Left lung (tissue), 14 donors: ENCODE results near the gene GAGE12D. TPM values are rescaled to one million over a fixed set of nuclear protein-coding genes. Genes with fewer than 3 reads are reported as not detected.
"Not testable (repeated sequence)": the region's sequence is repeated elsewhere in the genome, so short reads cannot be mapped to it uniquely, and the experiment has no call there.

Experiments
- ATAC-seq: fragments of 200-7000 bp; cut with Tn5 transposase; one replicate; pipeline ENCODE4 v1.9.1; 2020; ENCODE audit warnings: moderate library complexity
- DNase-seq, 4 donors: peaks; one replicate each; pipeline ENCODE4 v3.0.0-alpha.2; 2013 to 2020
- H3K27ac ChIP-seq, 2 donors: fragments of 200-600 bp; sonication (generic) in 1 of 2; one replicate each; pipeline versions ENCODE4 v1.5.0 to v1.8.0; 2020 to 2021
- H3K27me3 ChIP-seq, 2 donors: fragments of 200-600 bp; sonication (generic) in 1 of 2; one replicate each; pipeline versions ENCODE4 v1.5.0 to v1.8.0; 2020 to 2021
- H3K36me3 ChIP-seq, 2 donors: fragments of 200-600 bp; sonication (generic) in 1 of 2; one replicate each; pipeline versions ENCODE4 v1.5.0 to v1.8.0; 2020 to 2021
- H3K4me1 ChIP-seq, 2 donors: fragments of 200-600 bp; one replicate each; pipeline ENCODE4 v1.8.0; 2021
- H3K4me3 ChIP-seq, 2 donors: fragments of 200-600 bp; sonication (generic) in 1 of 2; one replicate each; pipeline versions ENCODE4 v1.5.0 to v1.8.0; 2020 to 2021; ENCODE audit warnings: mild to moderate bottlenecking in 1 of 2
- H3K9me3 ChIP-seq, 2 donors: fragments of 200-600 bp; sonication (generic) in 1 of 2; one replicate each; pipeline versions ENCODE4 v1.5.0 to v1.8.0; 2020 to 2021
- intact Hi-C, 2 donors: fragments of 100-400 bp; cut with DNase I; formaldehyde crosslinking; loops; one replicate each; pipeline versions ENCODE4 v1.11.2 to v1.14.2; 2022
- long read RNA-seq, 12 donors: library from polyadenylated mRNA in 2 of 12; unstranded in 2 of 12; transcript quantifications; one replicate each; pipeline ENCODE4 v2.0.0 and lab custom pipeline, GENCODE V29; 2019 to 2026
- polyA plus RNA-seq, 6 donors: library from polyadenylated mRNA; unstranded; fragments of 120-200 nt; gene quantifications; one replicate each; pipeline ENCODE4 v1.2.1, GENCODE V29; 2013; ENCODE audit not compliant: insufficient read length in 6 of 6
- total RNA-seq, 2 donors: library from RNA; stranded (reverse); fragmentation: NEBNext Ultra II Directional; extraction: Animal tissue kit (Norgen Biotek cat#: 25700); gene quantifications; one replicate each; pipeline ENCODE4 v1.2.1, GENCODE V29; 2021
- donor health status: DM: no; HTN: yes; CAD: no.
- donor health status: DM: no; HTN: no; CAD: no.

The GAGE12D gene
- total RNA-seq: not detected
- not detected for polyA plus RNA-seq
- long read RNA-seq, donor 1: 0 reads
- long read RNA-seq, donor 2: 0 reads
- long read RNA-seq, donor 3: 0 reads
- long read RNA-seq, donor 4: 0 reads
- long read RNA-seq, donor 5: 0 reads
- long read RNA-seq, donor 6: 0 reads
- long read RNA-seq, donor 7: 0 reads
- long read RNA-seq, donor 8: 0 reads
- long read RNA-seq, donor 9: 0 reads
- long read RNA-seq, donor 10: 0 reads
- long read RNA-seq, donor 11: 0 reads
- long read RNA-seq, donor 12: 0 reads

DNA sequence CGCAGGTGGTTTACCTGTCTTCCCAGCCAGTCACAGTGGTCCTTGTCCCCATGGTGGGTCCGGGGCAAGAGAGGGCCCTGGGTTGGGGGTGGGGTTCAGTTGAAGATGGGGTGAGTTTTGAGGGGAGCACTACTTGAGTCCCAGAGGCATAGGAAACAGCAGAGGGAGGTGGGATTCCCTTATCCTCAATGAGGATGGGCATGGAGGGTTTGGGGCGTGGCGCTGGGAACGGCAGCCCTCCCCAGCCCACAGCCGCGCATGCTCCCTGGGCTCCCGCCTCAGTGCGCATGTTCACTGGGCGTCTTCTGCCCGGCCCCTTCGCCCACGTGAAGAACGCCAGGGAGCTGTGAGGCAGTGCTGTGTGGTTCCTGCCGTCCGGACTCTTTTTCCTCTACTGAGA is at the start of gene GAGE12D:
GAGE12D (plus strand) TSS at position 301 of the 400 bp plus-strand sequence. CDS start 1,155 bp downstream, outside the sequence.
- H3K4me1 ChIP-seq, DNase-seq, ATAC-seq, H3K36me3 ChIP-seq, intact Hi-C loops, H3K27ac ChIP-seq, H3K4me3 ChIP-seq, H3K27me3 ChIP-seq, H3K9me3 ChIP-seq: not testable (repeated sequence)

DNA sequence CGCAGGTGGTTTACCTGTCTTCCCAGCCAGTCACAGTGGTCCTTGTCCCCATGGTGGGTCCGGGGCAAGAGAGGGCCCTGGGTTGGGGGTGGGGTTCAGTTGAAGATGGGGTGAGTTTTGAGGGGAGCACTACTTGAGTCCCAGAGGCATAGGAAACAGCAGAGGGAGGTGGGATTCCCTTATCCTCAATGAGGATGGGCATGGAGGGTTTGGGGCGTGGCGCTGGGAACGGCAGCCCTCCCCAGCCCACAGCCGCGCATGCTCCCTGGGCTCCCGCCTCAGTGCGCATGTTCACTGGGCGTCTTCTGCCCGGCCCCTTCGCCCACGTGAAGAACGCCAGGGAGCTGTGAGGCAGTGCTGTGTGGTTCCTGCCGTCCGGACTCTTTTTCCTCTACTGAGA is 9.7 kb upstream of the GAGE12D start, which contains the start of gene GAGE12C:
GAGE12C (plus strand) TSS at position 301 of the 400 bp plus-strand sequence. CDS start 1,155 bp downstream, outside the sequence.
- intact Hi-C loops, H3K36me3 ChIP-seq, H3K4me3 ChIP-seq, H3K27ac ChIP-seq, DNase-seq, H3K9me3 ChIP-seq, ATAC-seq, H3K4me1 ChIP-seq, H3K27me3 ChIP-seq: not testable (repeated sequence)

- DNase-seq, ATAC-seq, H3K36me3 ChIP-seq, H3K27me3 ChIP-seq, H3K27ac ChIP-seq, intact Hi-C loops, H3K9me3 ChIP-seq, H3K4me1 ChIP-seq, H3K4me3 ChIP-seq: not testable (repeated sequence)
Observed at GRCh38 chrX:49550989-49551388, 9.5 kb downstream of the GAGE12D start, which contains the start of gene GAGE12E. Gene GAGE12E (plus strand): TSS chrX:49551289. CDS start chrX:49552444, 1,155 bp downstream.

- H3K9me3 ChIP-seq, H3K4me1 ChIP-seq, ATAC-seq, H3K27ac ChIP-seq, H3K36me3 ChIP-seq, H3K4me3 ChIP-seq, intact Hi-C loops, DNase-seq, H3K27me3 ChIP-seq: not testable (repeated sequence)
Observed at GRCh38 chrX:49560542-49560941, 19.0 kb downstream of the GAGE12D start, which contains the start of gene GAGE12F. Gene GAGE12F (plus strand): TSS chrX:49560842. CDS start chrX:49561997, 1,155 bp downstream.

- DNase-seq: peak in 2 of 4 donors; percentile 22 to 61
Observed at GRCh38 chrX:49568728-49569127, 27.2 kb downstream of the GAGE12D start.

GRCh38 chrX:49569152-49569551 is 27.6 kb downstream of the GAGE12D start:
- DNase-seq: peak in 2 of 4 donors; percentile 11 to 23
- ATAC-seq: not testable (repeated sequence)

More at GRCh38 chrX:49568728-49569127, 27.2 kb downstream of the GAGE12D start:
- H3K27me3 ChIP-seq, intact Hi-C loops, ATAC-seq, H3K27ac ChIP-seq, H3K36me3 ChIP-seq, H3K4me1 ChIP-seq, H3K4me3 ChIP-seq, H3K9me3 ChIP-seq: not testable (repeated sequence)

GRCh38 chrX:49570100-49570499 is 28.6 kb downstream of the GAGE12D start, which contains the start of gene GAGE12G:
Gene GAGE12G (plus strand): TSS chrX:49570400. CDS start chrX:49571555, 1,155 bp downstream.
- H3K4me3 ChIP-seq, H3K4me1 ChIP-seq, intact Hi-C loops, H3K9me3 ChIP-seq, ATAC-seq, DNase-seq, H3K27ac ChIP-seq, H3K27me3 ChIP-seq, H3K36me3 ChIP-seq: not testable (repeated sequence)

More at GRCh38 chrX:49569152-49569551, 27.6 kb downstream of the GAGE12D start:
- H3K4me3 ChIP-seq, H3K27ac ChIP-seq, H3K36me3 ChIP-seq, H3K27me3 ChIP-seq, H3K9me3 ChIP-seq, H3K4me1 ChIP-seq, intact Hi-C loops: not testable (repeated sequence)

DNA sequence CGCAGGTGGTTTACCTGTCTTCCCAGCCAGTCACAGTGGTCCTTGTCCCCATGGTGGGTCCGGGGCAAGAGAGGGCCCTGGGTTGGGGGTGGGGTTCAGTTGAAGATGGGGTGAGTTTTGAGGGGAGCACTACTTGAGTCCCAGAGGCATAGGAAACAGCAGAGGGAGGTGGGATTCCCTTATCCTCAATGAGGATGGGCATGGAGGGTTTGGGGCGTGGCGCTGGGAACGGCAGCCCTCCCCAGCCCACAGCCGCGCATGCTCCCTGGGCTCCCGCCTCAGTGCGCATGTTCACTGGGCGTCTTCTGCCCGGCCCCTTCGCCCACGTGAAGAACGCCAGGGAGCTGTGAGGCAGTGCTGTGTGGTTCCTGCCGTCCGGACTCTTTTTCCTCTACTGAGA is 38.1 kb downstream of the GAGE12D start, which contains the start of gene GAGE12H:
GAGE12H (plus strand) TSS at position 301 of the 400 bp plus-strand sequence. CDS start 1,155 bp downstream, outside the sequence.
- H3K27ac ChIP-seq, ATAC-seq, H3K36me3 ChIP-seq, DNase-seq, H3K4me1 ChIP-seq, H3K4me3 ChIP-seq, H3K9me3 ChIP-seq, intact Hi-C loops, H3K27me3 ChIP-seq: not testable (repeated sequence)

GRCh38 chrX:49589196-49589595 is 47.7 kb downstream of the GAGE12D start, which contains the start of gene GAGE2A:
Gene GAGE2A (plus strand): TSS chrX:49589496. CDS start chrX:49590651, 1,155 bp downstream.
- H3K9me3 ChIP-seq, H3K27ac ChIP-seq, DNase-seq, H3K4me1 ChIP-seq, H3K4me3 ChIP-seq, H3K27me3 ChIP-seq, H3K36me3 ChIP-seq, intact Hi-C loops, ATAC-seq: not testable (repeated sequence)

GRCh38 chrX:49589769-49590478 is 48.4 kb downstream of the GAGE12D start:
- H3K4me3 ChIP-seq, intact Hi-C loops, ATAC-seq, H3K27ac ChIP-seq, H3K9me3 ChIP-seq, H3K36me3 ChIP-seq, H3K27me3 ChIP-seq, H3K4me1 ChIP-seq: not testable (repeated sequence)
- DNase-seq: peak in 2 of 4 donors; percentile 35 to 81

DNA sequence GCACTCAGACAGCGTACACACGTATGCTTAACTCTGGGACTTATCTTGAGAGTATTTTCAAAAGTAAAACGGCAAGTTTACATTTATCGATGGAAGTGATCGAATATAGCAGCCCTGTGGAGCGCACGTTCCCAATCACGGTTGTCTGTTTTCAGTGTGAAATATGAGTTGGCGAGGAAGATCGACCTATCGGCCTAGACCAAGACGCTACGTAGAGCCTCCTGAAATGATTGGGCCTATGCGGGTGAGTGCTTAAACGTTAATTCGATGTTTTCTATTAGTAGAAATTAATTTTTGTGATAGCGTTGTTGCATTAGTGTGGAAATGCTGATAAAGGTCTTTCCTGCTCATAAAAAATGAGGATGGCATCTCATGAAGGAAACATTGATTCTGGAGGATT is 49.0 kb downstream of the GAGE12D start:
- H3K27me3 ChIP-seq, H3K9me3 ChIP-seq, H3K27ac ChIP-seq, H3K36me3 ChIP-seq, DNase-seq, ATAC-seq, H3K4me1 ChIP-seq, intact Hi-C loops, H3K4me3 ChIP-seq: not testable (repeated sequence)
